IMR-90 (cell line): ENCODE results near the gene THOC6. TPM values are rescaled to one million over a fixed set of nuclear protein-coding genes. Genes with fewer than 3 reads are reported as not detected.

ENCODE experiments used
- ATAC-seq: fragments of 200-7000 bp; cut with Tn5 transposase; 2 replicates; pipeline ENCODE4 v1.9.1; 2020; ENCODE audit warnings: low read depth, mild to moderate bottlenecking, moderate library complexity
- BruUV-seq: library from RNA; stranded (reverse); fragments of 400-500 nt; replicated peaks from 2 replicates; lab custom pipeline; 2021; lab: Mats Ljungman, UMichigan
- CTCF ChIA-PET: fragments of 300-600 bp; formaldehyde crosslinking; extraction: SDS; loops from one replicate; lab custom pipeline; 2021; ENCODE audit warnings: antibody characterized with exemption; lab: Yijun Ruan, JAX
- POLR2A ChIA-PET: fragments of 300-600 bp; sonication (Branson Sonifier 250); formaldehyde crosslinking; loops from one replicate; lab custom pipeline; 2022; ENCODE audit warnings: antibody characterized with exemption; ENCODE audit not compliant: unreplicated experiment; lab: Charles Lee
- DNase-seq: peaks from one replicate; pipeline ENCODE4 v3.0.0; 2013
- H2AFZ ChIP-seq: replicated peaks from 2 replicates; pipeline ENCODE3; 2013; ENCODE audit warnings: low read length, mild to moderate bottlenecking; ENCODE audit not compliant: poor library complexity
- H2AK5ac ChIP-seq: 2 replicates; pipeline ENCODE4 v1.6.1; 2013; ENCODE audit warnings: low read depth, low read length, inconsistent platforms
- H2AK9ac ChIP-seq: replicated peaks from 2 replicates; pipeline ENCODE3; 2013; ENCODE audit warnings: mild to moderate bottlenecking, low read depth, low read length, moderate library complexity; ENCODE audit not compliant: poor library complexity
- H2BK120ac ChIP-seq: 2 replicates; pipeline ENCODE4 v1.6.1; 2013; ENCODE audit warnings: low read depth, low read length, inconsistent platforms
- H2BK15ac ChIP-seq: 3 replicates; pipeline ENCODE4 v1.6.1; 2013; ENCODE audit warnings: low read depth, low read length, inconsistent platforms
- H2BK20ac ChIP-seq: 2 replicates; pipeline ENCODE4 v1.6.1; 2013; ENCODE audit warnings: low read depth, mild to moderate bottlenecking, inconsistent platforms, low read length, moderate library complexity
- H2BK5ac ChIP-seq: 2 replicates; pipeline ENCODE4 v1.6.1; 2013; ENCODE audit warnings: mild to moderate bottlenecking, low read depth, low read length, inconsistent platforms; ENCODE audit not compliant: poor library complexity, severe bottlenecking
- H3K14ac ChIP-seq: replicated peaks from 2 replicates; pipeline ENCODE4 v1.6.1; 2013; ENCODE audit warnings: low read depth, low read length, inconsistent platforms
- H3K18ac ChIP-seq: 2 replicates; pipeline ENCODE4 v1.6.1; 2013; ENCODE audit warnings: low read depth, low read length, control low read depth
- H3K23ac ChIP-seq: 2 replicates; pipeline ENCODE4 v1.6.1; 2013; ENCODE audit warnings: low read depth, low read length, inconsistent platforms
- H3K27ac ChIP-seq: 2 replicates; pipeline ENCODE4 v1.5.1; 2013; ENCODE audit warnings: mild to moderate bottlenecking, control low read depth, low read length; ENCODE audit not compliant: insufficient read depth
- H3K27me3 ChIP-seq: 2 replicates; pipeline ENCODE4 v1.6.1; 2013; ENCODE audit warnings: low read length; ENCODE audit not compliant: control insufficient read depth, insufficient read depth
- H3K36me3 ChIP-seq: 2 replicates; pipeline ENCODE4 v1.6.1; 2013; ENCODE audit warnings: low read length, mixed read lengths; ENCODE audit not compliant: control insufficient read depth, insufficient read depth
- H3K4ac ChIP-seq: 2 replicates; pipeline ENCODE4 v1.6.1; 2013; ENCODE audit warnings: low read depth, low read length, inconsistent platforms
- H3K4me1 ChIP-seq: 2 replicates; pipeline ENCODE4 v1.6.1; 2013; ENCODE audit warnings: low read length, mixed read lengths; ENCODE audit not compliant: control insufficient read depth, insufficient read depth
- H3K4me2 ChIP-seq: 2 replicates; pipeline ENCODE4 v1.6.1; 2013; ENCODE audit warnings: low read depth, mild to moderate bottlenecking, control low read depth, low read length, moderate library complexity
- H3K4me3 ChIP-seq: 2 replicates; pipeline ENCODE4 v1.5.1; 2013; ENCODE audit warnings: low read depth, mild to moderate bottlenecking, control low read depth, low read length, moderate library complexity; ENCODE audit not compliant: insufficient read depth
- H3K56ac ChIP-seq: 2 replicates; pipeline ENCODE4 v1.6.1; 2013; ENCODE audit warnings: low read length, inconsistent platforms; ENCODE audit not compliant: insufficient read depth; ENCODE audit errors: extremely low read depth
- H3K79me1 ChIP-seq, 2 experiments: 2 replicates each; pipeline ENCODE4 v1.6.1; 2013; ENCODE audit warnings: low read length in 2 of 2, inconsistent platforms in 1 of 2, low read depth in 1 of 2
- H3K9ac ChIP-seq: 2 replicates; pipeline ENCODE4 v1.6.1; 2013; ENCODE audit warnings: low read depth, low read length, control low read depth
- H3K9me1 ChIP-seq: 2 replicates; pipeline ENCODE4 v1.6.1; 2013; ENCODE audit warnings: low read length, inconsistent platforms; ENCODE audit not compliant: insufficient read depth
- H3K9me3 ChIP-seq: 2 replicates; pipeline ENCODE4 v1.6.1; 2013; ENCODE audit warnings: low read length; ENCODE audit not compliant: control insufficient read depth, insufficient read depth
- H4K20me1 ChIP-seq: 2 replicates; pipeline ENCODE4 v1.6.1; 2013; ENCODE audit warnings: low read length, inconsistent platforms; ENCODE audit not compliant: insufficient read depth
- H4K5ac ChIP-seq: 2 replicates; pipeline ENCODE4 v1.6.1; 2013; ENCODE audit warnings: mild to moderate bottlenecking, low read depth, low read length, control low read depth
- H4K8ac ChIP-seq, 2 experiments: 2 replicates each; pipeline ENCODE4 v1.6.1; 2013; ENCODE audit warnings: low read depth in 2 of 2, low read length in 2 of 2, control low read depth in 1 of 2, inconsistent platforms in 1 of 2
- H4K91ac ChIP-seq: 2 replicates; pipeline ENCODE4 v1.6.1; 2013; ENCODE audit warnings: low read depth, low read length, inconsistent platforms; ENCODE audit not compliant: insufficient read depth
- BHLHE40 ChIP-seq: fragments of 150-350 bp; IDR thresholded peaks from 2 replicates; pipeline ENCODE4 v1.6.1; 2016; ENCODE audit warnings: mild to moderate bottlenecking, low read depth, low read length
- CTCF ChIP-seq: conservative IDR thresholded peaks from 2 replicates; pipeline ENCODE4 v1.5.1; 2012; ENCODE audit warnings: mild to moderate bottlenecking, low read depth, low read length, improper control_type of control experiment
- FOS ChIP-seq: fragments of 150-350 bp; IDR thresholded peaks from 2 replicates; pipeline ENCODE4 v1.6.1; 2016; ENCODE audit warnings: low read depth, low read length
- POLR2A ChIP-seq: IDR thresholded peaks from 2 replicates; pipeline ENCODE4 v1.6.1; 2012; ENCODE audit warnings: mild to moderate bottlenecking, low read depth, low read length
- RCOR1 ChIP-seq: IDR thresholded peaks from 2 replicates; pipeline ENCODE4 v1.6.1; 2012; ENCODE audit warnings: mild to moderate bottlenecking, low read length, improper control_type of control experiment; ENCODE audit not compliant: insufficient replicate concordance
- WGBS, 2 experiments: methylation state at CpG; one replicate each; pipeline versions ENCODE4 v1.1.5 to v1.1.7; 2013; ENCODE audit warnings: missing lambda C conversion rate in 2 of 2; ENCODE audit not compliant: insufficient read length in 1 of 2; ENCODE audit errors: extremely low coverage in 2 of 2; 5-methylcytosine and 5-hydroxymethylcytosine counted together
- dilution Hi-C: fragments of 300-500 bp; cut with HindIII; formaldehyde crosslinking; loops from one replicate; pipeline ENCODE4 v1.14.3; 2018; ENCODE audit warnings: low sequenced_read_pairs; ENCODE audit not compliant: unreplicated experiment
- in situ Hi-C: fragments of 300-500 bp; cut with MboI; formaldehyde crosslinking; loops from 3 replicates; pipeline ENCODE4 v1.14.3; 2019; ENCODE audit warnings: low sequenced_read_pairs, inconsistent platforms, mixed read lengths
- intact Hi-C: fragments of 100-400 bp; cut with micrococcal nuclease; formaldehyde crosslinking; loops from 2 replicates; pipeline ENCODE4 v1.10.0; 2022
- polyA plus RNA-seq, 3 experiments: library from polyadenylated mRNA; depleted of rRNA; stranded (reverse); fragments of >200 nt; gene quantifications; 2 replicates each; pipeline ENCODE4 v1.2.3, GENCODE V29; 2012; ENCODE audit warnings: low replicate concordance in 1 of 3
- total RNA-seq: library from RNA; depleted of rRNA; stranded (reverse); fragments of >200 nt; gene quantifications from 2 replicates; pipeline ENCODE4 v1.2.3, GENCODE V29; 2012

Gene THOC6
- total and polyA plus RNA-seq, 2 of the 4 experiments (the other 2 are of a cell fraction), result 16.8 to 23.1 TPM

GRCh38 chr16:3022684-3023414 lies 986 bp upstream of the THOC6 start:
- in situ Hi-C loops (no loop called here), intact Hi-C loops (loop anchor here (1.0 kb wide), 1 partner anchor 40 kb away; no protein-coding TSS in a partner anchor), dilution Hi-C loops (no loop called here)
- Histone ChIP-seq H3K4ac (peak overlapping the region; percentile 99), H4K8ac (peak overlapping the region; percentile 98), H4K5ac (peak overlapping the region; percentile 90), H3K4me1 (peaks cover 11% of the 10 kb centered on the region), H2BK20ac (peak overlapping the region; percentile 53), H2BK15ac (peak overlapping the region; percentile 87; the same call in 2 of the 3 replicates), H3K79me1 (peaks cover 0 to 27% of the 10 kb centered on the region in 2 experiments; a peak in 2 of 4 replicates), H2AK9ac (peak overlapping the region; percentile 93), H2AK5ac (peak overlapping the region; percentile 99), H3K9ac (peak overlapping the region; percentile 99), H3K27ac (peak overlapping the region; percentile 100), H3K18ac (peak overlapping the region; percentile 96), H3K14ac (peak overlapping the region; percentile 97), H3K9me3 (no peaks in the 10 kb centered on the region), H3K4me2 (peak overlapping the region; percentile 95), H4K20me1 (peaks cover 33% of the 10 kb centered on the region), H2AFZ (peak overlapping the region; percentile 16), H2BK120ac (peak overlapping the region; percentile 93), H3K36me3 (peaks cover 22% of the 10 kb centered on the region), H4K91ac (peak overlapping the region; percentile 99), H3K56ac (peak overlapping the region; percentile 100), H2BK5ac (peak overlapping the region; percentile 99), H3K23ac (peak overlapping the region; percentile 99), H3K4me3 (peak overlapping the region; percentile 57), H3K27me3 (no peaks in the 10 kb centered on the region), H3K9me1 (no peaks in the 10 kb centered on the region)
- ATAC-seq (no peak), DNase-seq (peak; percentile 20)
- no TSS peak for BruUV-seq
- ChIA-PET CTCF (interaction anchor here (0.9 to 2.7 kb wide), 3 partner anchors 8 to 107 kb away, joined by 3 to 12 read pairs (median 6); no protein-coding TSS in a partner anchor), POLR2A (interaction anchor here (0.5 to 2.0 kb wide), 5 partner anchors 9 to 110 kb away, joined by 3 to 7 read pairs (median 3); partner anchors contain the start of gene CLDN9)
- TF ChIP-seq FOS (no peak), RCOR1 (no peak), POLR2A (peak; percentile 3; the same call in 1 of the 2 replicates), BHLHE40 (no peak), CTCF (no peak)
- 0% methylated on average over 1 of the region's 8 CpGs; no CpG with 5 or more reads in 1 of the 2 experiments for WGBS, 2 experiments
